GM19438 (cell line): ENCODE data around the gene TCL1A.
A peak's percentile ranks its signal among the peaks of the same experiment; 100 is the strongest.
"Not testable (repeated sequence)": the region's sequence is repeated elsewhere in the genome, so short reads cannot be mapped to it uniquely, and the experiment has no call there.

Experiments
- ATAC-seq: cut with Tn5 transposase; IDR thresholded peaks from one replicate; pipeline ENCODE4 v1.9.1; 2021; ENCODE audit warnings: low read depth; ENCODE audit not compliant: unreplicated experiment

TCL1A gene

DNA sequence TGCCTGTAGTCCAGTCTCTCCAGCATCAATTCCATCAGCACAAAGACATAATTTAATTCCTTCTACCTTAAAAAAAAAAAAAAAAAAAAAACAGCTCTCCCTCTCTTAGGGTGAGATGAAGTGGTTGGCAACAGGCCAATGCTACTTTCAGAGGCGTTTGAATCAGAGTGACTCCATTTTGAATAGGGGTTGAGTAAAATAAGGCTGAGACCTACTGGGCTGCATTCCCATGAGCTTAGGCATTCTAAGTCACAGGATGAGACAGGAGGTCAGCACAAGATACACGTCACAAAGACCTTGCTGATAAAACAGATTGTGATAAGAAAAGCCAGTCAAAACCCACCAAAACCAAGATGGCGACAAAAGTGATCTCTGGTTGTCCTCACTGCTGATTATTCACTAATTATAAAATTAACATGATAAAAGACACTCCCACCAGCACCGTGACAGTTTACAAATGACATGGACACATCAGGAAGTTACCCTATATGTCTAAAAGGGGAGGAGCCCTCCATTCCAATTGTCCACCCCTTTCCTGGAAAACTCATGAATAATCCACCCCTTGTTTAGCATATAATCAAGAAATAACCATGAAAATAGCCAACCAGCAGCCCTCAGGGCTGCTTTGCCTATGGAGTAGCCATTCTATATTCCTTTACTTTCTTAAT lies 34.6 kb downstream of the TCL1A start:
- ATAC-seq: no peak

GRCh38 chr14:95677179-95677835 lies 36.6 kb downstream of the TCL1A start:
- ATAC-seq: no peak

DNA sequence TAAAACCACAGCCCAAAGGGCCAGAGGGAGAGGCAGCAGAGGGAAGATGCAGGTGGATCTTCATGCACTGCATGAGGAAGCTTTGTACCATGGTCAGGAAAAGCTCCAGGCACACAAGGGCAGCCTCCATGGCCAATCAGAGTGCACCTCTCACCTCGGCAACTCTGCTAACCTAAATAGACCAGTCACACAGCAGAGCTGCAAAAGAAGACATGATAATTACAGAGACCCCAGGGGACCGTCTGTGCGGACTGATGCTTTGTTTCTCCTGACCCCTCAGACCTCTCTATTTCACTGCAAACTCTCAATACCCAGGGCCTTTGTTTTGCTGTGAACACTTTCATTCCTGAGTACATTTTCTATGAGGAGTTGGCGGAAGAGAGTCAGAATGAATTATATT lies 38.4 kb downstream of the TCL1A start:
- no peak for ATAC-seq

DNA sequence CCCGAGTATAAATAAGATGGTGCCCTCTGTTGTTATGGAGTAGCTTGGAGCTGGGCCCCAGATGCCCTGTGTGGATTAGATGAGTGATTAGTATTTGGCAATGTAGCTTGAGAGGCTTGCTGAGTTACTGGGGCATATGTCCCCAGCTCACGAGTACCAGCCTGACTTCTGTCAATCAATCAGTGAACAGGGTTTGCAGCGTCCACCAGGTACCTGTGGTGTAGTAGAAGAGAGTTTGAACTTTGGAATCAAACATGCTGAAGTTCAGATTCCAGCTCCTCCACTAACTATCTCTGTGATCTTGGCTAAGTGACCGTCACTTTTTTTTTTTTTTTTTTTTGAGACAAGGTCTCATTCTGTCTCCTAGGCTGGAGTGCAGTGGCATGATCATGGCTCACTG lies 39.3 kb downstream of the TCL1A start:
- no peak for ATAC-seq

DNA sequence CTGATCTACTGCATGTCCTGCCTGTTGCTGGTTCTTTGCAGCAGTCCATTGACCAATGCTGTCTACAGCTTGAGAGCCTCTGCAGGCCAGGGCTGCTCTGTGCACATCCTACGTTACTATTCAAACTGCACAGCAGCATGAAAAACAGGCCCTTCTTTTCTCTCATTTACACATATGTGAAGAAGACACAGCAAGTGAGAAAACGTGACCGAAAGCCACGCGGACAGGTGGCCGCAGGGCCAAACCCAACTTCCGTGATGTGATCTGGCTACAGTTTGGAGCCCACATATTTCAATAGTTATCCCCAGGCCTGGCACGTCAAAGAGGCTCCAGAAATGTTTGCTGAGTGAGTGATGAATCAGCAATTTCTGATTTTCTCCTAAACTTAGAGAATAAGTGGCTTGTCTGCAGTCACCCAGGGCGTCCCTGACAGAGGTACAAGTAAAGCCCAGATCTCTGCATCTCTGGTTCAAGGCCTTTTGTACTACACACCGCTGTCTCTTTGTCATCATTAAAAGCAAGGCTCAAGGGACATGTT lies 45.6 kb downstream of the TCL1A start:
- no peak for ATAC-seq

DNA sequence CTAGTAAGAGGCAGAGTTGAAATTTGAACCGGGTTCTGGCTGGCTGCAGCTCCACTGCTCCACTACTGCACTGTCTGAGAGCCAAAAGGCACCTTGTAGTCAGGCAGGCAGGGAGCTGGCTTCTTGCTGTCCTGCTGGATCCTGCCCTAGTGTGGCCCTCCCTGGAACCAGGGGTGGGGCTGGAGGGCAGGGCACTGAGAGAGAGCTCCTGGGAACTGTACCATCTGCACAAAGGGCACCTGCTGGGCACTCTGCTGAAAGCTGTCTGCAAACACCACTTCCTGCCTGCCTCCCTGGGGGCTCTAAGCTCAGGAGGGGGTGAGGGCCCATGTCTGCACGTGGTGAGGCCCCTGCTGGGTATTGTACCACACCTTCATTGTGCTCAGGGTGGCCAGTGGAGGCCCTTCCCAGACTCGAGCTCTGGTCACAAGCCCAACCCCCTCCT lies 46.7 kb downstream of the TCL1A start:
- no peak for ATAC-seq

GRCh38 chr14:95666450-95666849 lies 47.5 kb downstream of the TCL1A start:
- ATAC-seq: no peak

DNA sequence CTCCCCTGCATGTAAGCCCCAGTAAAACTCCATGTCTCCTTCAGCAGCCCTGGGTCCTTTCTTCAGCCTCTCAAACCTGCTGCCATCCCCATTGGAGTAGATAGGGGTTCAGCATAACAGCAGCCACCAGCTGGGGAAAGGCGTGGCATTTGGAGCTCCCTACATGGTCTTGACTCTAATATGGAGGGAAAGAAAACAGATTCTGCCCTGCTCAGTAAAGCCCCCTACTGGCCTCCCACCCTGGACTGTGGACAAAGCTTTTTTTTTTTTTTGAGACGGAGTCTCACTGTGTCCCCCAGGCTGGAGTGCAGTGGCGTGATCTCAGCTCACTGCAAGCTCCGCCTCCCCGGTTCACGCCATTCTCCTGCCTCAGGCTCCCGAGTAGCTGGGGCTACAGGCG lies 48.4 kb downstream of the TCL1A start:
- ATAC-seq: not testable (repeated sequence)

DNA sequence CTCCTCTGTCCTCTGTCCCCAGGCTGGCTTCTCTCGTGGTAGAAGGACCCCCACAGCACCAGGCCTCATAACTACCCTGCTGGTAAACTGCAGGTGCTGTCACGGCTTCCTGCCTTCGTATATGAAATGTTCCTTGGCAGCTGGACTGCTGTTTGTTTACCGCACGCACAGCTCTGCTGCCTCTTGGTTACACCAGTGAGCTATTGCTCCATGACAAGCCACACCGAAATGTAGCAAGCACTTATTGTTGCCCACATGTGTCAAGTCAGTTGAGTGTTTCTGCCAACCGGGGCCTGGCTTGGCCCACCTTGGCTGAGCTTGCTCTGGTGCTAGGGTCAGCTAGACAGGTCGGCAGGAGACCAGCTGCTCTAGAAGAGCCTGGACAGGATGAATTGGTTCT lies 49.4 kb downstream of the TCL1A start:
- no peak for ATAC-seq

DNA sequence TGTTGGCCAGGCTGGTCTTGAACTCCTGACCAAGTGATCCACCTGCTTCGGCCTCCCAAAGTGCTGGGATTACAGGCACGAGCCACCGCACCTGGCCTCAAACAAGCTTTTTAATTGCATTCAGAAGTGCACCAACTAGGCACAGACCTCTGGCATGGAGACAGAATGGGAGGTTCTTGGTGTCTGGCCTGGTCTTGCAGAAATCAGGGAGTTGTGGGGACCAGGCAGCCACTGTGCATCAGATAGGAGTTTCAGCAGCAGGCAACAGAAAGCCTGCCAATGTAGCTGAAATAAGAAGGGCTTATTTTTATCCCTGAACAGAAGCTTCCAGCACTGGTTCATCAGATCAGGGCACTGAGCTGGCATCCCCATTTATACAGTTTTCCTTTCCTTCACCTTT lies 49.9 kb downstream of the TCL1A start:
- ATAC-seq: no peak

- ATAC-seq: peak; percentile 32
Observed at GRCh38 chr14:95663226-95663797, 50.6 kb downstream of the TCL1A start.

DNA sequence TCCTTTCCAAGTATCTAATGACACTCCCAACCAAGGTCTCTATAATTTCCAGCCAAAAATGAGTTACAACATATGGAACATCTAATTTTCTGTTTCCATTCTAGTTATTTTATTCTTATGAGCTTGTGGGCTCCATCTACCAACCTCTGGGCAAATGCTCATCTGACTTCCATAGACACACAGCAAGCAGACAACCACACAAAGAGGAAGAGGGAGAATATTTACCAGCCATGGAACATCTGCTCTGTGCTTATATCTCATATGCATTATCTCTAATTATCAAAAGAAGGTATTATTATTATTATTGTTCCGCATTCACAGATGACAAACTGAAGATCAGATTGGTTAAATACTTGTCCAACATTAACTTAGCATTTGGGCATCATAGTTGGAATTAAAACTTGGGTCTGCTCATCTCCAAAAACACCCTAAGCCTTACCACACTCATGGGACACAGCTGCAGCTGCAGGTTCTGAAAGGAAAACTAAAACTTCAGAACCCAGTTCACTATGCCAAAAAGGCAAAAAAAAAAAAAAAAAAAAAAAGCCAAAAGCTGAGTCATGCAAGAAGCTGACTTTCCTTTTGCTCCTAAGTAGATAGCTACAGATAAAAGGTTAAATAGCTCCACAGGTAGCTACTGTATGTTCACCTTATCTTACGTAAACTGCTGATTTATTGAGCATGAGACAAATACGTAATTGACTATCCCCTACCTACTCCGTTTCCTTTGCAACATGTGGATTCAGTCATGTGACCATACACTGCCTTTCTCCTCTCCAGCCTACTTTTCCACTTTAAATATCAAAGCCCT lies 51.3 kb downstream of the TCL1A start:
- ATAC-seq: peak; percentile 33

DNA sequence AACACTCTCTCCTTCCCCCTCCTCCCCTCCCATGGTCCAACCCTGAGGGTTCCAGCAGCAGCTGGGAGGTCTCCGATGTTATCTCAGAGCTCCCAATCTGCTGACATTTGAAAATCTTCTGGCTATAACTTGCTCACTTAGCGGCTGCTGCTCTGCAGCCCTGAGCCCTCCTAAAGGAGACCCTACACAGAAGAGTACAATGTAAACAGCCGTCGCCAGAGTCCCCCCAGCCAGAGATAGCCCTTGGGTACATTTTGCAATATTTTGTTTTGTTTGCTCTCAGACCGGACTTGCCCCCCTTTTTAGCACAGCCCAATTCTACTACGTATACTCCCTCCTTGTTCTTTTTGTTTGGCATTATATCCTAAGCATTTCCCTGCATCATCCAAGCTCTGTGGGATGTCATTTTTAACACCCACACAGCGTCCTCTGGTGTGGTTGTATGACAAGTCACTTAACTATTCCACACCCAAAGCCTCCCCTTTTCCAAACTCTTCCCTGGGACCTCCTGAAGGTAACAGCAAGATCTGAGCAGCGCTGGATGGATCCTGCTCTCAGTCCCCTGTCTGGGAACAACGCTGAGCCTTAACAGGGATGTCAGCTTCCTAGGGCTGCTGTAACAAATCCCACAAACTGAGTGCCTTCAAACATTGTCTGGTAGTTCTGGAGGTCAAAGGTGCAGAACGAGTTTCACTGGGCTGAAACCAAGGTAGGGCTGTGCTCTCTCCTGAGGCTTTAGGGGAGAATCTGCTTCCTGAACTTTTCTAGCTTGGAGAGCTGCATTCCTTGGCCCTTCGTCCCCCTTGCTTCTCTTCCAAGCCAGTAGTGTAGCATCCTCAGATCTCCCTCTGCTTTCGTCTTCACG lies 53.0 kb downstream of the TCL1A start:
- ATAC-seq: no peak

GRCh38 chr14:95659990-95660385 lies 53.9 kb downstream of the TCL1A start:
- no peak for ATAC-seq
